CD14-positive monocyte (primary cell): ENCODE data around the gene DUSP19. TPM values are rescaled to one million over a fixed set of nuclear protein-coding genes. Genes with fewer than 3 reads are reported as not detected.

Experiments
- DNase-seq, 3 donors: peaks; one replicate each; pipeline ENCODE4 v3.0.0-alpha.2; 2011 to 2022
- H2AFZ ChIP-seq: 2 replicates; pipeline ENCODE4 v1.6.0; 2012; ENCODE audit warnings: mild to moderate bottlenecking, low read depth, low read length, inconsistent platforms; ENCODE audit not compliant: insufficient read depth, poor library complexity, severe bottlenecking
- H3K27ac ChIP-seq, 2 donors: 1 replicate in 1 of 2; 2 replicates in 1 of 2; pipeline ENCODE4 v1.5.1; 2012 to 2013; ENCODE audit warnings: low read length in 2 of 2, control low read depth in 1 of 2, inconsistent platforms in 1 of 2, low read depth in 1 of 2, mild to moderate bottlenecking in 1 of 2
- H3K27me3 ChIP-seq, 2 donors: one replicate each; pipeline versions ENCODE4 v1.6.0 to v1.6.1; 2011 to 2013; ENCODE audit warnings: low read length in 2 of 2; ENCODE audit not compliant: control insufficient read depth in 2 of 2, insufficient read depth in 2 of 2
- H3K36me3 ChIP-seq, 2 donors: replicated peaks in 1 of 2; 1 replicate in 1 of 2; 2 replicates in 1 of 2; pipeline versions ENCODE4 v1.5.1 to v1.6.1; 2012 to 2013; ENCODE audit warnings: low read length in 2 of 2, control low read depth in 1 of 2, inconsistent platforms in 1 of 2, mild to moderate bottlenecking in 1 of 2; ENCODE audit not compliant: insufficient read depth in 2 of 2, control insufficient read depth in 1 of 2
- H3K4me1 ChIP-seq, 2 donors: 1 replicate in 1 of 2; 2 replicates in 1 of 2; pipeline versions ENCODE4 v1.5.1 to v1.6.1; 2012 to 2013; ENCODE audit warnings: low read length in 2 of 2, control low read depth in 1 of 2, inconsistent platforms in 1 of 2, mild to moderate bottlenecking in 1 of 2, moderate library complexity in 1 of 2; ENCODE audit not compliant: insufficient read depth in 2 of 2, control insufficient read depth in 1 of 2
- H3K4me2 ChIP-seq: replicated peaks from 2 replicates; pipeline ENCODE3; 2012; ENCODE audit warnings: low read length, moderate library complexity, mild to moderate bottlenecking; ENCODE audit not compliant: poor library complexity, severe bottlenecking; ENCODE audit errors: extremely low read depth
- H3K4me3 ChIP-seq, 3 experiments: fragments of 200-600 bp in 1 of 3; sonication (generic) in 1 of 3; replicated peaks in 1 of 3; 1 replicate in 2 of 3; 2 replicates in 1 of 3; pipeline ENCODE4 v1.5.1; 2011 to 2013; ENCODE audit warnings: low read length in 3 of 3, mild to moderate bottlenecking in 3 of 3, control low read depth in 2 of 3, low read depth in 2 of 3, inconsistent platforms in 1 of 3, moderate library complexity in 1 of 3
- H3K79me2 ChIP-seq: 2 replicates; pipeline ENCODE4 v1.6.0; 2012; ENCODE audit warnings: mild to moderate bottlenecking, control low read depth, inconsistent platforms, low read length, moderate library complexity; ENCODE audit not compliant: insufficient read depth
- H3K9ac ChIP-seq: 2 replicates; pipeline ENCODE4 v1.6.0; 2017; ENCODE audit warnings: low read length, mild to moderate bottlenecking; ENCODE audit not compliant: insufficient read depth, poor library complexity, severe bottlenecking
- H3K9me3 ChIP-seq, 2 donors: replicated peaks in 1 of 2; 1 replicate in 1 of 2; 2 replicates in 1 of 2; pipeline versions ENCODE4 v1.5.1 to v1.6.1; 2012 to 2013; ENCODE audit warnings: low read length in 2 of 2, control low read depth in 1 of 2; ENCODE audit not compliant: control insufficient read depth in 1 of 2, insufficient read depth in 1 of 2
- H4K20me1 ChIP-seq: 2 replicates; pipeline ENCODE4 v1.6.0; 2012; ENCODE audit warnings: mild to moderate bottlenecking, low read length, control low read depth, moderate library complexity; ENCODE audit not compliant: insufficient read depth
- H3K27ac Mint-ChIP-seq, 7 donors: one replicate each; pipeline ENCODE4 v1.8.0; 2020; ENCODE audit warnings: mild to moderate bottlenecking in 7 of 7, mixed read lengths in 7 of 7, moderate library complexity in 6 of 7, inconsistent platforms in 2 of 7
- H3K27me3 Mint-ChIP-seq, 3 donors: one replicate each; pipeline ENCODE4 v1.8.0; 2021 to 2022; ENCODE audit warnings: low read depth in 3 of 3, mild to moderate bottlenecking in 3 of 3, mixed read lengths in 3 of 3, moderate library complexity in 3 of 3, inconsistent platforms in 1 of 3
- H3K36me3 Mint-ChIP-seq, 2 donors: one replicate each; pipeline ENCODE4 v1.8.0; 2020; ENCODE audit warnings: mixed read lengths in 2 of 2, inconsistent platforms in 1 of 2, mild to moderate bottlenecking in 1 of 2
- H3K4me1 Mint-ChIP-seq: one replicate; pipeline ENCODE4 v1.8.0; 2020; ENCODE audit warnings: mild to moderate bottlenecking, mixed read lengths
- H3K4me3 Mint-ChIP-seq, 2 donors: one replicate each; pipeline ENCODE4 v1.8.0; 2020; ENCODE audit warnings: mild to moderate bottlenecking in 2 of 2, mixed read lengths in 2 of 2, moderate library complexity in 1 of 2
- H3K9me3 Mint-ChIP-seq, 7 donors: one replicate each; pipeline ENCODE4 v1.8.0; 2020 to 2022; ENCODE audit warnings: mixed read lengths in 7 of 7, mild to moderate bottlenecking in 6 of 7, moderate library complexity in 6 of 7, inconsistent platforms in 2 of 7
- WGBS: methylation state at CpG from one replicate; pipeline ENCODE4 v1.1.5; 2013; ENCODE audit warnings: missing lambda C conversion rate; ENCODE audit not compliant: insufficient coverage; 5-methylcytosine and 5-hydroxymethylcytosine counted together
- intact Hi-C, 2 donors: fragments of 100-400 bp; cut with micrococcal nuclease; formaldehyde crosslinking; loops; one replicate each; pipeline versions ENCODE4 v1.15.0 to v1.15.1; 2023
- polyA plus RNA-seq, 3 donors: library from polyadenylated mRNA; depleted of rRNA in 1 of 3; unstranded in 2 of 3; stranded (reverse) in 1 of 3; fragments of 300-500 nt in 2 of 3; fragments of >200 nt in 1 of 3; fragmentation: Illumina TruSeq in 2 of 3; gene quantifications; 1 replicate in 2 of 3; 2 replicates in 1 of 3; pipeline ENCODE4 v1.2.3, GENCODE V29; 2012 to 2021
- TF ChIP-seq, protein P1 (sequence below): fragments of 200-600 bp; IDR thresholded peaks from one replicate; pipeline ENCODE4 v1.8.0; 2022; ENCODE audit warnings: antibody characterized with exemption, mild to moderate bottlenecking

Gene DUSP19
- polyA plus RNA-seq, 3 donors = 0.13 to 0.30 (median 0.25) TPM

DNA sequence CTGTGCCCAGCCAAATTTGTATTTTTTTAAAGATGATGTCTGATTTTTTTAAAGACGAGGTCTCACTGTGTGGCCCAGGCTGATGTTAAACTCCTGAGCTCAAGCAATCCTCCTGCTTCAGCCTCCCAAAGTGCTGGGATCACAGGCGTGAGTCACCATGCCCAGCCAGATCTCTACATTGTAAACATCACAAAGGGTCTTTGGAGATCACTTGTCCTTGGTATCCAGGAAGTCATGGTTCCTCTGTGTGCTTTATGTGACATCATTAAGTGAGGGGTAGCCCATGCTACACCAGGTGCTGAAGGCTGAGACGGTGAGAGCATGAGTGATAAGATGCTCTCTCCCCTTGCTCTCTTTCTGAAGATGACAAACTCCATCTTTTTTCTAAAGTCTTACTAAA lies 38.7 kb downstream of the DUSP19 start:
- Histone ChIP-seq H3K4me1 (no peaks in the 10 kb centered on the region), H3K9ac (no peak overlapping the region), H3K36me3 (no peaks in the 10 kb centered on the region), H3K9me3 (no peaks in the 10 kb centered on the region), H3K4me3 (no peak overlapping the region), H3K27ac (no peak overlapping the region), H3K4me2 (no peak overlapping the region), H3K27me3 (no peaks in the 10 kb centered on the region), H3K79me2 (no peaks in the 10 kb centered on the region), H2AFZ (no peak overlapping the region), H4K20me1 (no peaks in the 10 kb centered on the region)
- no peak overlapping the region for H3K27ac Mint-ChIP-seq
- H3K9me3 Mint-ChIP-seq = peaks cover 0 to 3% (median 1%) of the 10 kb centered on the region in 7 donors
- no peaks in the 10 kb centered on the region for H3K4me1 Mint-ChIP-seq
- 100% methylated on average over 1 of the region's 3 CpGs for WGBS
- DNase-seq = no peak
- TF ChIP-seq, protein P1, sequence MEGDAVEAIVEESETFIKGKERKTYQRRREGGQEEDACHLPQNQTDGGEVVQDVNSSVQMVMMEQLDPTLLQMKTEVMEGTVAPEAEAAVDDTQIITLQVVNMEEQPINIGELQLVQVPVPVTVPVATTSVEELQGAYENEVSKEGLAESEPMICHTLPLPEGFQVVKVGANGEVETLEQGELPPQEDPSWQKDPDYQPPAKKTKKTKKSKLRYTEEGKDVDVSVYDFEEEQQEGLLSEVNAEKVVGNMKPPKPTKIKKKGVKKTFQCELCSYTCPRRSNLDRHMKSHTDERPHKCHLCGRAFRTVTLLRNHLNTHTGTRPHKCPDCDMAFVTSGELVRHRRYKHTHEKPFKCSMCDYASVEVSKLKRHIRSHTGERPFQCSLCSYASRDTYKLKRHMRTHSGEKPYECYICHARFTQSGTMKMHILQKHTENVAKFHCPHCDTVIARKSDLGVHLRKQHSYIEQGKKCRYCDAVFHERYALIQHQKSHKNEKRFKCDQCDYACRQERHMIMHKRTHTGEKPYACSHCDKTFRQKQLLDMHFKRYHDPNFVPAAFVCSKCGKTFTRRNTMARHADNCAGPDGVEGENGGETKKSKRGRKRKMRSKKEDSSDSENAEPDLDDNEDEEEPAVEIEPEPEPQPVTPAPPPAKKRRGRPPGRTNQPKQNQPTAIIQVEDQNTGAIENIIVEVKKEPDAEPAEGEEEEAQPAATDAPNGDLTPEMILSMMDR = no peak
- H3K27me3 Mint-ChIP-seq = peaks cover 5 to 19% (median 9%) of the 10 kb centered on the region in 3 donors
- no peaks in the 10 kb centered on the region for H3K36me3 Mint-ChIP-seq
- no peak overlapping the region for H3K4me3 Mint-ChIP-seq
- intact Hi-C loops = no loop called here

- peaks cover 40% of the 10 kb centered on the region for H3K79me2 ChIP-seq
- no peak for DNase-seq
- peaks cover 0 to 4% of the 10 kb centered on the region in 2 donors for H3K36me3 ChIP-seq
- no peaks in the 10 kb centered on the region for H4K20me1 ChIP-seq
- TF ChIP-seq, protein P1 = no peak
- Mint-ChIP-seq H3K4me3 (peak overlapping the region; percentile 91 to 93), H3K4me1 (peaks cover 21% of the 10 kb centered on the region), H3K9me3 (peaks cover 0 to 3% (median 0%) of the 10 kb centered on the region in 7 donors), H3K27me3 (peaks cover 3 to 29% (median 6%) of the 10 kb centered on the region in 3 donors), H3K27ac (no peak overlapping the region), H3K36me3 (no peaks in the 10 kb centered on the region)
- H3K9ac ChIP-seq = no peak overlapping the region
- no peaks in the 10 kb centered on the region for H3K9me3 ChIP-seq
- peaks cover 0 to 4% of the 10 kb centered on the region in 2 donors for H3K27me3 ChIP-seq
- intact Hi-C loops = no loop called here
- H3K4me2 ChIP-seq = peak overlapping the region; percentile 90
- H2AFZ ChIP-seq = peak overlapping the region; percentile 89
- peak overlapping the region in 1 of 2 donors; percentile 69 for H3K27ac ChIP-seq
- WGBS = no CpG with 5 or more reads among the region's 17 CpGs
- peak overlapping the region; percentile 77 to 96 (median 85) for H3K4me3 ChIP-seq
- peaks cover 13 to 27% of the 10 kb centered on the region in 2 donors for H3K4me1 ChIP-seq
Measured at GRCh38 chr2:183123117-183123958, 44.8 kb downstream of the DUSP19 start.
